HL-60 (cell line): ENCODE measurements around the gene CHID1.

Experiments
- DNase-seq, 2 experiments: peaks; one replicate each; pipeline ENCODE4 v3.0.0-alpha.2; 2010 to 2020; ENCODE audit warnings: low read depth in 1 of 2, low spot score in 1 of 2
- H3K27ac ChIP-seq: fragments of 250-450 bp; sonication (Bioruptor Pico); replicated peaks from 2 replicates; pipeline ENCODE4 v1.5.1; 2020; ENCODE audit warnings: mild to moderate bottlenecking, moderate library complexity
- H3K27me3 ChIP-seq: fragments of 250-450 bp; sonication (Bioruptor Pico); 2 replicates; pipeline ENCODE4 v1.5.1; 2021; ENCODE audit warnings: mild to moderate bottlenecking, moderate library complexity; ENCODE audit not compliant: insufficient read depth, poor library complexity, severe bottlenecking
- H3K4me3 ChIP-seq: replicated peaks from 2 replicates; pipeline ENCODE4 v1.5.1; 2011; ENCODE audit warnings: mild to moderate bottlenecking, control low read depth, low read length; ENCODE audit not compliant: insufficient read depth
- CTCF ChIP-seq: IDR thresholded peaks from one replicate; pipeline ENCODE4 v1.5.1; 2011; ENCODE audit warnings: low read length, control low read depth, inconsistent platforms; ENCODE audit not compliant: insufficient read depth
- GABPA ChIP-seq: IDR thresholded peaks from 2 replicates; pipeline ENCODE4 v1.6.1; 2012; ENCODE audit warnings: low read depth
- POLR2AphosphoS5 ChIP-seq: IDR thresholded peaks from 2 replicates; pipeline ENCODE4 v1.6.1; 2012; ENCODE audit warnings: low read depth
- REST ChIP-seq: IDR thresholded peaks from 2 replicates; pipeline ENCODE4 v1.6.1; 2012; ENCODE audit warnings: low read depth; ENCODE audit not compliant: insufficient replicate concordance
- SPI1 ChIP-seq: IDR thresholded peaks from 2 replicates; pipeline ENCODE4 v1.6.1; 2012; ENCODE audit warnings: low read depth, mild to moderate bottlenecking, borderline replicate concordance

Gene CHID1

DNA sequence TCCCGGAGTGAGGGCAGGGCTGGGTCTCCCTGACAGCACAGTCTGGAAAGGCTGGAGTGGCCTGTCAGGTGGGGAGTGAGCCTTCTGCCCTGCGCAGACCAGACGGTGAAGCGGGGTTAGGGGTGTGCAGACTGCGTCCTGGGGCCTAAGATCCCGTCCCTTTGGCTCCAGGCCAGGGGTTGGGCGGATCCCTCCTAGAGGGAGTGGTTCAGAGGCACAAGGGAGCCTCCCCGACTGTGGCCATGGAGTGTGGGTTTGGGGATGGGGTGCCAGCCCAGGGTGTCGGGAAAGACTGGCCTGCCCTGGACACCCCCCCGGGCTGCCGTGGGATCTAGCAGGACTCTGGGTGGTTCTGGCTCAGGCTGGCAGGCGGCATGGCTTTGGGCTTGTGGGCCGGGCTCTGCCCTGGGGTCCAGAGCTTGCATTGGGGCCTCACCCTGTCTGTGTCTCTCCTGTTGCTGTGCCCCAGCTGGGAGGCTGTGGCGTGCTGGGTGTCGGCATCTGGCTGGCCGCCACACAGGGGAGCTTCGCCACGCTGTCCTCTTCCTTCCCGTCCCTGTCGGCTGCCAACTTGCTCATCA is 48.4 kb downstream of the CHID1 start:
- TF ChIP-seq REST (no peak), POLR2AphosphoS5 (peak; percentile 41; the same call in 1 of the 2 replicates)
- Histone ChIP-seq H3K27ac (no peak overlapping the region), H3K27me3 (peaks cover 2% of the 10 kb centered on the region), H3K4me3 (no peak overlapping the region)
- no peak for DNase-seq

DNA sequence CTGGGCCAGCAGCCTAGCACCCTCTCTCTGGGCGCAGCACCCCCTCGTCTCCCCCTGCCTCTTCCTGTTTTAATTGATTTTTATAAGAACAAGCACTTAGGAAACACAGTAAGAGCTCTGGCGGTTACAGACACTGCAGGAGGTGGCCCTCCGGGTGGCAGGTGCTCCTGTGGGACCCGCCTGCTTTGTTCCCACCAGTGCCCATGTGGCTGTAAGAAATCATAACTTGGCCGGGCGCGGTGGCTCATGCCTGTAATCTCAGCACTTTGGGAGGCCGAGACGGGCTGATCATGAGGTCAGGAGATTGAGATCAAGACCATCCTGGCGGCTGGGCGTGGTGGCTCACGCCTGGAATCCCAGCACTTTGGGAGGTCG is 49.5 kb downstream of the CHID1 start:
- DNase-seq, result no peak
- Histone ChIP-seq H3K4me3 (no peak overlapping the region), H3K27ac (no peak overlapping the region), H3K27me3 (peaks cover 2% of the 10 kb centered on the region)
- TF ChIP-seq SPI1, result no peak
- TF ChIP-seq REST, result no peak
- TF ChIP-seq CTCF, result no peak
- no peak for TF ChIP-seq POLR2AphosphoS5
- no peak for TF ChIP-seq GABPA

- Histone ChIP-seq H3K27ac (no peak overlapping the region), H3K27me3 (peaks cover 2% of the 10 kb centered on the region), H3K4me3 (no peak overlapping the region)
- no peak for TF ChIP-seq POLR2AphosphoS5
- no peak for TF ChIP-seq REST
- TF ChIP-seq SPI1, result no peak
- no peak for TF ChIP-seq GABPA
- no peak for DNase-seq
These were observed 50.1 kb downstream of the CHID1 start for GRCh38 chr11:860234-861104.

- Histone ChIP-seq H3K27me3 (peaks cover 2% of the 10 kb centered on the region), H3K27ac (no peak overlapping the region), H3K4me3 (no peak overlapping the region)
- DNase-seq, result no peak
- TF ChIP-seq POLR2AphosphoS5 (no peak), SPI1 (no peak), REST (no peak), GABPA (no peak), CTCF (no peak)
These were observed 51.0 kb downstream of the CHID1 start for GRCh38 chr11:859394-860131.
